GM23338 (cell line): ENCODE results near the gene TWF2. TPM values are rescaled to one million over a fixed set of nuclear protein-coding genes. Genes with fewer than 3 reads are reported as not detected.

Experiments
- ATAC-seq: fragments of 200-7000 bp; cut with Tn5 transposase; 3 replicates; pipeline ENCODE4 v1.9.1; 2020
- DNase-seq: peaks from one replicate; pipeline ENCODE4 v3.0.0-alpha.2; 2015; ENCODE audit warnings: low spot score
- H2AFZ ChIP-seq: fragments of 200-600 bp; sonication (generic); 2 replicates; pipeline ENCODE4 v1.8.0; 2016; ENCODE audit warnings: antibody characterized with exemption, mild to moderate bottlenecking, moderate library complexity
- H3F3A ChIP-seq: fragments of 200-600 bp; sonication (generic); replicated peaks from 2 replicates; pipeline ENCODE4 v1.8.0; 2017; ENCODE audit warnings: antibody characterized with exemption, mixed run types, low read depth
- H3K27ac ChIP-seq: fragments of 200-600 bp; sonication (generic); 2 replicates; pipeline ENCODE4 v1.6.1; 2016; ENCODE audit warnings: low read depth
- H3K27me3 ChIP-seq: fragments of 200-600 bp; sonication (generic); 2 replicates; pipeline ENCODE4 v1.8.0; 2016; ENCODE audit warnings: mild to moderate bottlenecking, mixed run types, moderate library complexity; ENCODE audit not compliant: insufficient read depth
- H3K36me3 ChIP-seq: fragments of 200-600 bp; sonication (generic); 2 replicates; pipeline ENCODE4 v1.8.0; 2016; ENCODE audit warnings: mild to moderate bottlenecking; ENCODE audit not compliant: insufficient read depth
- H3K4me1 ChIP-seq: fragments of 200-600 bp; sonication (generic); 2 replicates; pipeline ENCODE4 v1.8.0; 2016; ENCODE audit warnings: mild to moderate bottlenecking, moderate library complexity; ENCODE audit not compliant: insufficient read depth
- H3K4me2 ChIP-seq: fragments of 200-600 bp; sonication (generic); 2 replicates; pipeline ENCODE4 v1.7.1; 2017; ENCODE audit warnings: mixed run types
- H3K4me3 ChIP-seq: fragments of 200-600 bp; sonication (generic); 2 replicates; pipeline ENCODE4 v1.6.1; 2016; ENCODE audit warnings: mixed run types
- H3K79me2 ChIP-seq: fragments of 200-600 bp; sonication (generic); replicated peaks from 2 replicates; pipeline ENCODE4 v1.8.0; 2017; ENCODE audit warnings: mild to moderate bottlenecking; ENCODE audit not compliant: insufficient read depth
- H3K9me2 ChIP-seq: fragments of 200-600 bp; sonication (generic); 2 replicates; pipeline ENCODE4 v1.8.0; 2017; ENCODE audit not compliant: insufficient read depth
- H4K20me1 ChIP-seq: fragments of 200-600 bp; sonication (generic); replicated peaks from 2 replicates; pipeline ENCODE4 v1.8.0; 2017; ENCODE audit warnings: mild to moderate bottlenecking; ENCODE audit not compliant: insufficient read depth
- H3K27ac Mint-ChIP-seq: 2 replicates; pipeline ENCODE4 v1.8.0; 2020; ENCODE audit warnings: inconsistent platforms, mild to moderate bottlenecking, moderate library complexity, mixed read lengths
- H3K27me3 Mint-ChIP-seq: 3 replicates; pipeline ENCODE4 v1.8.0; 2022; ENCODE audit warnings: low read depth, mild to moderate bottlenecking, moderate library complexity, mixed read lengths, inconsistent platforms; ENCODE audit not compliant: insufficient read depth, poor library complexity
- H3K36me3 Mint-ChIP-seq: 3 replicates; pipeline ENCODE4 v1.8.0; 2021; ENCODE audit warnings: low read depth, mild to moderate bottlenecking, inconsistent platforms, moderate library complexity, mixed read lengths
- H3K4me1 Mint-ChIP-seq: 3 replicates; pipeline ENCODE4 v1.8.0; 2020; ENCODE audit warnings: mild to moderate bottlenecking, inconsistent platforms, mixed read lengths
- H3K4me3 Mint-ChIP-seq: 3 replicates; pipeline ENCODE4 v1.8.0; 2021; ENCODE audit warnings: moderate library complexity, mild to moderate bottlenecking, inconsistent platforms, mixed read lengths
- H3K9me3 Mint-ChIP-seq: 3 replicates; pipeline ENCODE4 v1.8.0; 2020; ENCODE audit warnings: moderate library complexity, mild to moderate bottlenecking, inconsistent platforms, mixed read lengths
- ETS1 ChIP-seq: IDR thresholded peaks from 2 replicates; pipeline ENCODE4 v1.6.1; 2016; ENCODE audit warnings: antibody characterized with exemption
- EZH2phosphoT487 ChIP-seq: fragments of 200-600 bp; sonication (generic); IDR thresholded peaks from one replicate; pipeline ENCODE4 v1.8.1; 2018; ENCODE audit warnings: antibody characterized with exemption; ENCODE audit not compliant: unreplicated experiment
- STAT1 ChIP-seq: IDR thresholded peaks from one replicate; pipeline ENCODE4 v1.6.1; 2016; ENCODE audit warnings: antibody characterized with exemption; ENCODE audit not compliant: unreplicated experiment
- ZNF331 ChIP-seq: fragments of 250-450 bp; sonication (Bioruptor Pico); IDR thresholded peaks from 2 replicates; pipeline ENCODE4 v1.5.0; 2020; ENCODE audit warnings: low read depth, mild to moderate bottlenecking, moderate library complexity
- polyA plus RNA-seq: library from polyadenylated mRNA; unstranded; fragments of >200 nt; fragmentation: Nextera tagmentation; extraction: Ambion mirVana; gene quantifications from 2 replicates; pipeline ENCODE4 v1.2.1, GENCODE V29; 2016
- total RNA-seq: library from RNA; depleted of rRNA; stranded (reverse); fragments of >200 nt; shearing (Covaris generic); gene quantifications from 2 replicates; pipeline ENCODE4 v1.2.3, GENCODE V29; 2014
- TF ChIP-seq, protein P1 (sequence below): fragments of 250-450 bp; sonication (Bioruptor Pico); IDR thresholded peaks from 2 replicates; pipeline ENCODE4 v1.5.0; 2020; ENCODE audit warnings: mild to moderate bottlenecking, moderate library complexity
- TF ChIP-seq, protein P2 (sequence below), 2 experiments: fragments of 200-600 bp in 1 of 2; sonication (generic) in 1 of 2; conservative IDR thresholded peaks; 2 replicates each; pipeline versions ENCODE4 v1.5.1 to v1.6.1; 2016 to 2017; ENCODE audit warnings: antibody characterized with exemption in 2 of 2, low read depth in 2 of 2, mild to moderate bottlenecking in 2 of 2, moderate library complexity in 1 of 2

Gene TWF2
- total and polyA plus RNA-seq, 2 experiments from 2014 or later = 38.9 to 120 TPM

DNA sequence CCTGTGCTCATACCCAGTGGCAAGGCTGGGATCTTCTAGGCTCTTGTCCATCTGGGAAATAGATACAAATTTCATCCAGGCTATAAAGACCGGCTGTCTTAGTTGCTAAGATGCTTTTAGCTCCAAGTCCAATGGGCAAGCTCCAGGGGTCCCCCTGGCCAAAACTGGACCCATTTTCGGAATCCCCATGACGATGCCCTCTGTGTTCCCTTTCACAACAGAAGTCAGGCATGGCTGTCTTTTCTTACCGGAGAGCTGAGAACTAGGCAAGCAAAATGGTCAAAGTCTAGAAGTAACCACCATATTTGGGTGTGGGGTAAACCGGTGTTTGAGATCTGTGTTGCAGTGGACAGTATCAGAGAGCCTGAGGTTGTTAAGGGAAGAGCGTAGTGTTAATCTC lies 49.7 kb upstream of the TWF2 start (continued):
- TF ChIP-seq, protein P1, sequence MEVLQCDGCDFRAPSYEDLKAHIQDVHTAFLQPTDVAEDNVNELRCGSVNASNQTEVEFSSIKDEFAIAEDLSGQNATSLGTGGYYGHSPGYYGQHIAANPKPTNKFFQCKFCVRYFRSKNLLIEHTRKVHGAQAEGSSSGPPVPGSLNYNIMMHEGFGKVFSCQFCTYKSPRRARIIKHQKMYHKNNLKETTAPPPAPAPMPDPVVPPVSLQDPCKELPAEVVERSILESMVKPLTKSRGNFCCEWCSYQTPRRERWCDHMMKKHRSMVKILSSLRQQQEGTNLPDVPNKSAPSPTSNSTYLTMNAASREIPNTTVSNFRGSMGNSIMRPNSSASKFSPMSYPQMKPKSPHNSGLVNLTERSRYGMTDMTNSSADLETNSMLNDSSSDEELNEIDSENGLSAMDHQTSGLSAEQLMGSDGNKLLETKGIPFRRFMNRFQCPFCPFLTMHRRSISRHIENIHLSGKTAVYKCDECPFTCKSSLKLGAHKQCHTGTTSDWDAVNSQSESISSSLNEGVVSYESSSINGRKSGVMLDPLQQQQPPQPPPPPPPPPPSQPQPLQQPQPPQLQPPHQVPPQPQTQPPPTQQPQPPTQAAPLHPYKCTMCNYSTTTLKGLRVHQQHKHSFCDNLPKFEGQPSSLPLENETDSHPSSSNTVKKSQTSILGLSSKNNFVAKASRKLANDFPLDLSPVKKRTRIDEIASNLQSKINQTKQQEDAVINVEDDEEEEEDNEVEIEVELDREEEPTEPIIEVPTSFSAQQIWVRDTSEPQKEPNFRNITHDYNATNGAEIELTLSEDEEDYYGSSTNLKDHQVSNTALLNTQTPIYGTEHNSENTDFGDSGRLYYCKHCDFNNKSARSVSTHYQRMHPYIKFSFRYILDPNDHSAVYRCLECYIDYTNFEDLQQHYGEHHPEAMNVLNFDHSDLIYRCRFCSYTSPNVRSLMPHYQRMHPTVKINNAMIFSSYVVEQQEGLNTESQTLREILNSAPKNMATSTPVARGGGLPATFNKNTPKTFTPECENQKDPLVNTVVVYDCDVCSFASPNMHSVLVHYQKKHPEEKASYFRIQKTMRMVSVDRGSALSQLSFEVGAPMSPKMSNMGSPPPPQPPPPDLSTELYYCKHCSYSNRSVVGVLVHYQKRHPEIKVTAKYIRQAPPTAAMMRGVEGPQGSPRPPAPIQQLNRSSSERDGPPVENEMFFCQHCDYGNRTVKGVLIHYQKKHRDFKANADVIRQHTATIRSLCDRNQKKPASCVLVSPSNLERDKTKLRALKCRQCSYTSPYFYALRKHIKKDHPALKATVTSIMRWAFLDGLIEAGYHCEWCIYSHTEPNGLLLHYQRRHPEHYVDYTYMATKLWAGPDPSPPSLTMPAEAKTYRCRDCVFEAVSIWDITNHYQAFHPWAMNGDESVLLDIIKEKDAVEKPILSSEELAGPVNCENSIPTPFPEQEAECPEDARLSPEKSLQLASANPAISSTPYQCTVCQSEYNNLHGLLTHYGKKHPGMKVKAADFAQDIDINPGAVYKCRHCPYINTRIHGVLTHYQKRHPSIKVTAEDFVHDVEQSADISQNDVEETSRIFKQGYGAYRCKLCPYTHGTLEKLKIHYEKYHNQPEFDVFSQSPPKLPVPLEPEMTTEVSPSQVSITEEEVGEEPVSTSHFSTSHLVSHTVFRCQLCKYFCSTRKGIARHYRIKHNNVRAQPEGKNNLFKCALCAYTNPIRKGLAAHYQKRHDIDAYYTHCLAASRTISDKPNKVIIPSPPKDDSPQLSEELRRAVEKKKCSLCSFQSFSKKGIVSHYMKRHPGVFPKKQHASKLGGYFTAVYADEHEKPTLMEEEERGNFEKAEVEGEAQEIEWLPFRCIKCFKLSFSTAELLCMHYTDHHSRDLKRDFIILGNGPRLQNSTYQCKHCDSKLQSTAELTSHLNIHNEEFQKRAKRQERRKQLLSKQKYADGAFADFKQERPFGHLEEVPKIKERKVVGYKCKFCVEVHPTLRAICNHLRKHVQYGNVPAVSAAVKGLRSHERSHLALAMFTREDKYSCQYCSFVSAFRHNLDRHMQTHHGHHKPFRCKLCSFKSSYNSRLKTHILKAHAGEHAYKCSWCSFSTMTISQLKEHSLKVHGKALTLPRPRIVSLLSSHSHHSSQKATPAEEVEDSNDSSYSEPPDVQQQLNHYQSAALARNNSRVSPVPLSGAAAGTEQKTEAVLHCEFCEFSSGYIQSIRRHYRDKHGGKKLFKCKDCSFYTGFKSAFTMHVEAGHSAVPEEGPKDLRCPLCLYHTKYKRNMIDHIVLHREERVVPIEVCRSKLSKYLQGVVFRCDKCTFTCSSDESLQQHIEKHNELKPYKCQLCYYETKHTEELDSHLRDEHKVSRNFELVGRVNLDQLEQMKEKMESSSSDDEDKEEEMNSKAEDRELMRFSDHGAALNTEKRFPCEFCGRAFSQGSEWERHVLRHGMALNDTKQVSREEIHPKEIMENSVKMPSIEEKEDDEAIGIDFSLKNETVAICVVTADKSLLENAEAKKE (CRISPR knock-in tag) = no peak
- TF ChIP-seq ZNF331 (CRISPR knock-in tag) (no peak), ETS1 (no peak), STAT1 (no peak)
- TF ChIP-seq, protein P2, sequence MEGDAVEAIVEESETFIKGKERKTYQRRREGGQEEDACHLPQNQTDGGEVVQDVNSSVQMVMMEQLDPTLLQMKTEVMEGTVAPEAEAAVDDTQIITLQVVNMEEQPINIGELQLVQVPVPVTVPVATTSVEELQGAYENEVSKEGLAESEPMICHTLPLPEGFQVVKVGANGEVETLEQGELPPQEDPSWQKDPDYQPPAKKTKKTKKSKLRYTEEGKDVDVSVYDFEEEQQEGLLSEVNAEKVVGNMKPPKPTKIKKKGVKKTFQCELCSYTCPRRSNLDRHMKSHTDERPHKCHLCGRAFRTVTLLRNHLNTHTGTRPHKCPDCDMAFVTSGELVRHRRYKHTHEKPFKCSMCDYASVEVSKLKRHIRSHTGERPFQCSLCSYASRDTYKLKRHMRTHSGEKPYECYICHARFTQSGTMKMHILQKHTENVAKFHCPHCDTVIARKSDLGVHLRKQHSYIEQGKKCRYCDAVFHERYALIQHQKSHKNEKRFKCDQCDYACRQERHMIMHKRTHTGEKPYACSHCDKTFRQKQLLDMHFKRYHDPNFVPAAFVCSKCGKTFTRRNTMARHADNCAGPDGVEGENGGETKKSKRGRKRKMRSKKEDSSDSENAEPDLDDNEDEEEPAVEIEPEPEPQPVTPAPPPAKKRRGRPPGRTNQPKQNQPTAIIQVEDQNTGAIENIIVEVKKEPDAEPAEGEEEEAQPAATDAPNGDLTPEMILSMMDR (conservative IDR thresholded peaks at IDR 0.05; ENCODE audit: low read depth in 2 of 2) = no peak

GRCh38 chr3:52286777-52287110 lies 47.8 kb upstream of the TWF2 start:
- Mint-ChIP-seq H3K4me1 (peaks cover 9% of the 10 kb centered on the region), H3K9me3 (no peaks in the 10 kb centered on the region), H3K36me3 (no peaks in the 10 kb centered on the region; the same call in 2 of the 3 replicates), H3K27me3 (peaks cover 11% of the 10 kb centered on the region), H3K4me3 (peak overlapping the region; percentile 99), H3K27ac (peak overlapping the region; percentile 100)
- H3K4me3 ChIP-seq = peak overlapping the region; percentile 95
- H4K20me1 ChIP-seq = no peaks in the 10 kb centered on the region
- peaks cover 7% of the 10 kb centered on the region; the same call in 1 of the 2 replicates for H3K79me2 ChIP-seq
- H3K4me2 ChIP-seq = peak overlapping the region; percentile 93
- H3F3A ChIP-seq = peaks cover 9% of the 10 kb centered on the region
- no peak for DNase-seq
- H3K36me3 ChIP-seq = no peaks in the 10 kb centered on the region
- peak overlapping the region; percentile 90; the same call in 1 of the 2 replicates for H2AFZ ChIP-seq
- peak overlapping the region; percentile 96 for H3K27ac ChIP-seq
- ATAC-seq = peak; percentile 2; the same call in 1 of the 3 replicates
- H3K27me3 ChIP-seq = no peaks in the 10 kb centered on the region
- no peaks in the 10 kb centered on the region for H3K9me2 ChIP-seq
- peaks cover 13% of the 10 kb centered on the region; the same call in 1 of the 2 replicates for H3K4me1 ChIP-seq
- TF ChIP-seq EZH2phosphoT487 (no peak), STAT1 (no peak)
- TF ChIP-seq, protein P1 (CRISPR knock-in tag) = no peak
